ENCODE data around the gene CBR4.

DNA sequence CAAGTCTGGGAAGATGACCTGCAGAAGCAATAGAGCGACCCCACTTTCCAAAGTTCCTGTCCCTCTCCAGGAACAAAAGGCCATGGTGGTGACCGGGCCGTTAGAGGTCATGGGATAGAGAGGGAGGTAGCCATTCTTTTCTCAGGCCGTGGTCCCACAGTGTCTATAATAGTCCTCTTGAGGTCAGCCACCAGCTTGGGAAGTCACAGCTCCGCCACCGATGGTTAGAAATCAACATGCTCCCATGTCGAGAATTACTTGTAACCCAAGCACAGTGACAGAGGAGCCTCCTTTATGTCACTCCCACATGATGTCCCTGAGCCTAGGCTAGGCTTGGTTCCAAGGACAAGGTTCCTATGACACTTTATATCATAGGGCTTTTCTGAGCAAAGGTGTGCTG, 48.3 kb upstream of the CBR4 start:
- TF ChIP-seq, protein P1, sequence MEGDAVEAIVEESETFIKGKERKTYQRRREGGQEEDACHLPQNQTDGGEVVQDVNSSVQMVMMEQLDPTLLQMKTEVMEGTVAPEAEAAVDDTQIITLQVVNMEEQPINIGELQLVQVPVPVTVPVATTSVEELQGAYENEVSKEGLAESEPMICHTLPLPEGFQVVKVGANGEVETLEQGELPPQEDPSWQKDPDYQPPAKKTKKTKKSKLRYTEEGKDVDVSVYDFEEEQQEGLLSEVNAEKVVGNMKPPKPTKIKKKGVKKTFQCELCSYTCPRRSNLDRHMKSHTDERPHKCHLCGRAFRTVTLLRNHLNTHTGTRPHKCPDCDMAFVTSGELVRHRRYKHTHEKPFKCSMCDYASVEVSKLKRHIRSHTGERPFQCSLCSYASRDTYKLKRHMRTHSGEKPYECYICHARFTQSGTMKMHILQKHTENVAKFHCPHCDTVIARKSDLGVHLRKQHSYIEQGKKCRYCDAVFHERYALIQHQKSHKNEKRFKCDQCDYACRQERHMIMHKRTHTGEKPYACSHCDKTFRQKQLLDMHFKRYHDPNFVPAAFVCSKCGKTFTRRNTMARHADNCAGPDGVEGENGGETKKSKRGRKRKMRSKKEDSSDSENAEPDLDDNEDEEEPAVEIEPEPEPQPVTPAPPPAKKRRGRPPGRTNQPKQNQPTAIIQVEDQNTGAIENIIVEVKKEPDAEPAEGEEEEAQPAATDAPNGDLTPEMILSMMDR (conservative IDR thresholded peaks at IDR 0.05): no peak
- no peak for TF ChIP-seq ZFX (IDR thresholded peaks at IDR 0.05)

All from C4-2B (cell line).